A673 (cell line): ENCODE data around the gene EFCAB11. TPM values are rescaled to one million over a fixed set of nuclear protein-coding genes. Genes with fewer than 3 reads are reported as not detected.

ENCODE experiments used
- BruUV-seq: library from RNA; stranded (reverse); fragments of 400-500 nt; replicated peaks from 2 replicates; lab custom pipeline; 2021; lab: Mats Ljungman, UMichigan
- CTCF ChIA-PET: fragments of 300-600 bp; sonication (Branson Sonifier 250); formaldehyde crosslinking; loops from one replicate; lab custom pipeline; 2022; ENCODE audit warnings: antibody characterized with exemption; lab: Charles Lee
- POLR2A ChIA-PET: fragments of 300-600 bp; sonication (Branson Sonifier 250); formaldehyde crosslinking; loops from one replicate; lab custom pipeline; 2022; ENCODE audit warnings: antibody characterized with exemption; ENCODE audit not compliant: low non-redundant PET; lab: Charles Lee
- DNase-seq: peaks from one replicate; pipeline ENCODE4 v3.0.0-alpha.2; 2015; ENCODE audit warnings: low spot score
- H3K27ac ChIP-seq: fragments of 200-600 bp; sonication (generic); 2 replicates; pipeline ENCODE4 v1.5.1; 2016; ENCODE audit warnings: mixed run types, low read depth, mild to moderate bottlenecking, mixed read lengths, antibody characterized with exemption, low read length; ENCODE audit not compliant: poor library complexity, severe bottlenecking
- H3K27me3 ChIP-seq: fragments of 200-600 bp; sonication (generic); replicated peaks from 2 replicates; pipeline ENCODE4 v1.6.1; 2017; ENCODE audit warnings: mixed run types, low read depth, mild to moderate bottlenecking, mixed read lengths, antibody characterized with exemption, low read length; ENCODE audit not compliant: insufficient read depth, poor library complexity
- H3K36me3 ChIP-seq: fragments of 200-600 bp; sonication (generic); 2 replicates; pipeline ENCODE4 v1.6.1; 2016; ENCODE audit warnings: mixed run types, mild to moderate bottlenecking, mixed read lengths, antibody characterized with exemption, low read length; ENCODE audit not compliant: insufficient read depth, poor library complexity, severe bottlenecking
- H3K4me1 ChIP-seq: fragments of 200-600 bp; sonication (generic); 2 replicates; pipeline ENCODE4 v1.6.1; 2017; ENCODE audit warnings: mixed run types, mild to moderate bottlenecking, mixed read lengths, antibody characterized with exemption, low read length; ENCODE audit not compliant: insufficient read depth, poor library complexity, severe bottlenecking
- H3K4me3 ChIP-seq: fragments of 200-600 bp; sonication (generic); 2 replicates; pipeline ENCODE4 v1.5.1; 2016; ENCODE audit warnings: low read depth, mixed run types, mild to moderate bottlenecking, mixed read lengths, low read length; ENCODE audit not compliant: poor library complexity, severe bottlenecking
- H3K9me3 ChIP-seq: fragments of 200-600 bp; sonication (generic); 2 replicates; pipeline ENCODE4 v1.6.1; 2016; ENCODE audit warnings: mixed run types, low read depth, mild to moderate bottlenecking, mixed read lengths, antibody characterized with exemption, low read length; ENCODE audit not compliant: poor library complexity, severe bottlenecking
- EZH2 ChIP-seq: fragments of 200-600 bp; sonication (generic); IDR thresholded peaks from 2 replicates; pipeline ENCODE4 v1.6.1; 2017; ENCODE audit warnings: borderline replicate concordance, low read depth, mild to moderate bottlenecking, mixed read lengths, antibody characterized with exemption, low read length; ENCODE audit not compliant: poor library complexity, severe bottlenecking
- intact Hi-C: fragments of 100-400 bp; cut with micrococcal nuclease; formaldehyde crosslinking; loops from one replicate; pipeline ENCODE4 v1.10.0; 2022; ENCODE audit not compliant: unreplicated experiment
- total RNA-seq: library from RNA; stranded (reverse); gene quantifications from 2 replicates; pipeline ENCODE4 v1.2.3, GENCODE V29; 2021
- TF ChIP-seq, protein P1 (sequence below): fragments of 300-800, 200-600 bp; sonication (generic); conservative IDR thresholded peaks from 2 replicates; pipeline ENCODE4 v1.5.1; 2017; ENCODE audit warnings: low read depth, mild to moderate bottlenecking, antibody characterized with exemption, low read length, moderate library complexity, mixed read lengths

EFCAB11 gene
- total RNA-seq, 1 experiment from 2014 or later: 8.4 TPM

GRCh38 chr14:89947344-89947743, 7.2 kb downstream of the EFCAB11 start:
- CTCF ChIA-PET: no interaction called here
- Histone ChIP-seq H3K27ac (no peak overlapping the region), H3K36me3 (no peaks in the 10 kb centered on the region), H3K4me1 (no peaks in the 10 kb centered on the region), H3K27me3 (no peaks in the 10 kb centered on the region), H3K9me3 (no peaks in the 10 kb centered on the region), H3K4me3 (no peak overlapping the region)
- BruUV-seq: no TSS peak
- no peak for TF ChIP-seq EZH2
- TF ChIP-seq, protein P1, sequence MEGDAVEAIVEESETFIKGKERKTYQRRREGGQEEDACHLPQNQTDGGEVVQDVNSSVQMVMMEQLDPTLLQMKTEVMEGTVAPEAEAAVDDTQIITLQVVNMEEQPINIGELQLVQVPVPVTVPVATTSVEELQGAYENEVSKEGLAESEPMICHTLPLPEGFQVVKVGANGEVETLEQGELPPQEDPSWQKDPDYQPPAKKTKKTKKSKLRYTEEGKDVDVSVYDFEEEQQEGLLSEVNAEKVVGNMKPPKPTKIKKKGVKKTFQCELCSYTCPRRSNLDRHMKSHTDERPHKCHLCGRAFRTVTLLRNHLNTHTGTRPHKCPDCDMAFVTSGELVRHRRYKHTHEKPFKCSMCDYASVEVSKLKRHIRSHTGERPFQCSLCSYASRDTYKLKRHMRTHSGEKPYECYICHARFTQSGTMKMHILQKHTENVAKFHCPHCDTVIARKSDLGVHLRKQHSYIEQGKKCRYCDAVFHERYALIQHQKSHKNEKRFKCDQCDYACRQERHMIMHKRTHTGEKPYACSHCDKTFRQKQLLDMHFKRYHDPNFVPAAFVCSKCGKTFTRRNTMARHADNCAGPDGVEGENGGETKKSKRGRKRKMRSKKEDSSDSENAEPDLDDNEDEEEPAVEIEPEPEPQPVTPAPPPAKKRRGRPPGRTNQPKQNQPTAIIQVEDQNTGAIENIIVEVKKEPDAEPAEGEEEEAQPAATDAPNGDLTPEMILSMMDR: no peak
- POLR2A ChIA-PET: no interaction called here
- no peak for DNase-seq
- intact Hi-C loops: no loop called here

- no TSS peak for BruUV-seq
- H3K4me3 ChIP-seq: no peak overlapping the region
- CTCF ChIA-PET: no interaction called here
- no peaks in the 10 kb centered on the region for H3K4me1 ChIP-seq
- DNase-seq: no peak
- no peak for TF ChIP-seq EZH2
- TF ChIP-seq, protein P1: no peak
- H3K27me3 ChIP-seq: no peaks in the 10 kb centered on the region
- H3K27ac ChIP-seq: no peak overlapping the region
- H3K36me3 ChIP-seq: no peaks in the 10 kb centered on the region
- H3K9me3 ChIP-seq: no peaks in the 10 kb centered on the region
- POLR2A ChIA-PET: no interaction called here
- intact Hi-C loops: no loop called here
Observed at GRCh38 chr14:89941830-89942377, 12.6 kb downstream of the EFCAB11 start.

DNA sequence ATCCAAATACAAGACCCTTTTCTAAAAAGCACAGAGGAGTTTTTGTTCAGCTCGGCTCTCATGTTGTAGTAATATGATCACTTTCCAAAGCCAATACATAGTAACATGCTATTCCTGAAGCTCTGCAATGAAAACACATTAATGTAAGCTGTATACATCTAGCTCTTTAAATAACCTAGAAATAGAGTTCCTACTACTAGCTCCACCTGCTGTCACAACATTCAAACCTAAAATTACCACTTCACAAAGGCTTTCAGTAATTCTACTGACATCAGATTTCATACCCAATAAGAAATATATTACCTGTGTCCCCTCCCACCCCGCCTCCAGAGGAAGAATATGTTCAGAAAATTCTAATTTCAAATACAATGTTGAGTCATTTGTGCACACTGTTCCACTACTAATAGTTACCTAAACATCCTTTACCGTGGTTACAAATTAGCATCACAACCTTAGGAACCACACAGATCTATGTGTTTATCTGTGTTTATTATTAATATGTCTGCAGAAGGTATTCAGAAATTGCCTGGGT, 17.8 kb downstream of the EFCAB11 start:
- Histone ChIP-seq H3K4me1 (no peaks in the 10 kb centered on the region), H3K27ac (no peak overlapping the region), H3K4me3 (no peak overlapping the region), H3K27me3 (no peaks in the 10 kb centered on the region), H3K9me3 (no peaks in the 10 kb centered on the region), H3K36me3 (no peaks in the 10 kb centered on the region)
- no peak for DNase-seq
- intact Hi-C loops: no loop called here
- CTCF ChIA-PET: interaction anchor here (0.6 to 1.0 kb wide), 2 partner anchors 37 to 909 kb away, joined by 3 read pairs; no protein-coding TSS in a partner anchor
- no TSS peak for BruUV-seq
- POLR2A ChIA-PET: no interaction called here
- TF ChIP-seq, protein P1: peak; percentile 16; the same call in 1 of the 2 replicates
- TF ChIP-seq EZH2: no peak
